WERI-Rb-1 (cell line): ENCODE data around the gene NDUFV3.
A peak's percentile ranks its signal among the peaks of the same experiment; 100 is the strongest.
"Not testable (repeated sequence)": the region's sequence is repeated elsewhere in the genome, so short reads cannot be mapped to it uniquely, and the experiment has no call there.

ENCODE experiments used
- DNase-seq: peaks from one replicate; pipeline ENCODE4 v3.0.0-alpha.2; 2020
- H3K27ac ChIP-seq: fragments of 250-450 bp; sonication (Bioruptor Pico); 2 replicates; pipeline ENCODE4 v1.5.1; 2020; ENCODE audit warnings: mild to moderate bottlenecking, moderate library complexity
- H3K27me3 ChIP-seq: fragments of 250-450 bp; sonication (Bioruptor Pico); 2 replicates; pipeline ENCODE4 v1.5.1; 2021; ENCODE audit warnings: mild to moderate bottlenecking, low read depth, moderate library complexity; ENCODE audit not compliant: insufficient read depth, severe bottlenecking
- H3K36me3 ChIP-seq: fragments of 250-450 bp; sonication (Bioruptor Pico); 2 replicates; pipeline ENCODE4 v1.5.1; 2020; ENCODE audit warnings: mild to moderate bottlenecking, moderate library complexity
- H3K4me3 ChIP-seq: 2 replicates; pipeline ENCODE4 v1.5.1; 2011; ENCODE audit warnings: low read depth, mild to moderate bottlenecking, control low read depth, low read length
- H3K9me3 ChIP-seq: fragments of 250-450 bp; sonication (Bioruptor Pico); 2 replicates; pipeline ENCODE4 v1.5.1; 2021; ENCODE audit warnings: mild to moderate bottlenecking, moderate library complexity; ENCODE audit not compliant: severe bottlenecking
- CTCF ChIP-seq: IDR thresholded peaks from 2 replicates; pipeline ENCODE4 v1.5.1; 2011; ENCODE audit warnings: low read depth, mild to moderate bottlenecking, control low read depth, inconsistent platforms, low read length

Gene NDUFV3

GRCh38 chr21:42900446-42900845 lies 7.3 kb downstream of the NDUFV3 start:
- H3K36me3 ChIP-seq = peaks cover 86% of the 10 kb centered on the region
- no peak for DNase-seq
- no peaks in the 10 kb centered on the region for H3K27me3 ChIP-seq
- no peak overlapping the region for H3K27ac ChIP-seq
- no peaks in the 10 kb centered on the region for H3K9me3 ChIP-seq
- H3K4me3 ChIP-seq = no peak overlapping the region
- no peak for TF ChIP-seq CTCF

- Histone ChIP-seq H3K4me3 (no peak overlapping the region), H3K27me3 (no peaks in the 10 kb centered on the region), H3K9me3 (no peaks in the 10 kb centered on the region), H3K27ac (no peak overlapping the region), H3K36me3 (peaks cover 87% of the 10 kb centered on the region)
- no peak for TF ChIP-seq CTCF
- no peak for DNase-seq
Measured at GRCh38 chr21:42903817-42904216, 10.7 kb downstream of the NDUFV3 start.

GRCh38 chr21:42905195-42905594 lies 12.1 kb downstream of the NDUFV3 start:
- DNase-seq = no peak
- peaks cover 88% of the 10 kb centered on the region for H3K36me3 ChIP-seq
- no peak overlapping the region for H3K27ac ChIP-seq
- no peaks in the 10 kb centered on the region for H3K9me3 ChIP-seq
- H3K27me3 ChIP-seq = no peaks in the 10 kb centered on the region
- no peak for TF ChIP-seq CTCF
- no peak overlapping the region for H3K4me3 ChIP-seq

GRCh38 chr21:42906233-42906632 lies 13.1 kb downstream of the NDUFV3 start:
- Histone ChIP-seq H3K9me3 (no peaks in the 10 kb centered on the region), H3K36me3 (peaks cover 84% of the 10 kb centered on the region), H3K27ac (no peak overlapping the region), H3K4me3 (no peak overlapping the region), H3K27me3 (no peaks in the 10 kb centered on the region)
- DNase-seq = no peak
- TF ChIP-seq CTCF = no peak

GRCh38 chr21:42908484-42908883 lies 15.4 kb downstream of the NDUFV3 start:
- not testable (repeated sequence) for H3K4me3 ChIP-seq, H3K27me3 ChIP-seq
- H3K36me3 ChIP-seq = peaks cover 74% of the 10 kb centered on the region

GRCh38 chr21:42911920-42912319 lies 18.8 kb downstream of the NDUFV3 start:
- peaks cover 42% of the 10 kb centered on the region for H3K36me3 ChIP-seq

More at GRCh38 chr21:42908484-42908883, 15.4 kb downstream of the NDUFV3 start:
- not testable (repeated sequence) for DNase-seq, H3K9me3 ChIP-seq, H3K27ac ChIP-seq

GRCh38 chr21:42913476-42913875 lies 20.4 kb downstream of the NDUFV3 start:
- TF ChIP-seq CTCF = no peak
- peaks cover 32% of the 10 kb centered on the region for H3K36me3 ChIP-seq
- H3K4me3 ChIP-seq = no peak overlapping the region
- no peak for DNase-seq
- H3K27ac ChIP-seq = no peak overlapping the region
- no peaks in the 10 kb centered on the region for H3K27me3 ChIP-seq
- no peaks in the 10 kb centered on the region for H3K9me3 ChIP-seq

More at GRCh38 chr21:42911920-42912319, 18.8 kb downstream of the NDUFV3 start:
- H3K4me3 ChIP-seq, H3K27me3 ChIP-seq, H3K9me3 ChIP-seq: not testable (repeated sequence)
- peak; percentile 76 for DNase-seq
- peak overlapping the region; percentile 60 for H3K27ac ChIP-seq
